ENCODE measurements around the gene FASTKD1. TPM values are rescaled to one million over a fixed set of nuclear protein-coding genes. Genes with fewer than 3 reads are reported as not detected.
"Not testable (repeated sequence)": the region's sequence is repeated elsewhere in the genome, so short reads cannot be mapped to it uniquely, and the experiment has no call there.

FASTKD1 gene
- total and polyA plus RNA-seq, 2 donors (not counting 3 experiments of a cell fraction or from before 2014, with no cell fraction given): 8.9 to 32.2 TPM

- dilution Hi-C loops (cut with MboI; ENCODE audit: extremely low pct_ligation_motif_present, low sequenced_read_pairs): no loop called here
- DNase-seq (ENCODE audit: low read depth, low spot score) (no peak), FAIRE-seq (no peak)
- no TSS peak for BruUV-seq (replicated peaks)
- Histone ChIP-seq H3K79me2 (ENCODE audit: control insufficient read depth, insufficient read depth, low read length) (peaks cover 17% of the 10 kb centered on the region), H4K20me1 (replicated peaks; ENCODE audit: control insufficient read depth, extremely low read depth, insufficient read depth, low read length) (no peaks in the 10 kb centered on the region), H3K36me3 (ENCODE audit: control insufficient read depth in 2 of 2, extremely low read depth in 1 of 2, insufficient read depth in 2 of 2, low read length in 2 of 2) (peaks cover 0 to 8% of the 10 kb centered on the region in 2 experiments), H3K27ac (ENCODE audit: insufficient read depth, low read depth, low read length) (no peak overlapping the region), H3K9me3 (replicated peaks; ENCODE audit: control insufficient read depth, insufficient read depth, low read length) (no peaks in the 10 kb centered on the region), H3K4me2 (ENCODE audit: insufficient read depth, low read length) (no peak overlapping the region), H2AFZ (ENCODE audit: low read depth, low read length) (no peak overlapping the region), H3K4me1 (ENCODE audit: control insufficient read depth, extremely low read depth, insufficient read depth, low read length) (no peaks in the 10 kb centered on the region), H3K9me1 (replicated peaks; ENCODE audit: control insufficient read depth, extremely low read depth, insufficient read depth, low read length) (no peaks in the 10 kb centered on the region), H3K9ac (replicated peaks; ENCODE audit: extremely low read depth, insufficient read depth, low read length) (no peak overlapping the region), H3K27me3 (ENCODE audit: control insufficient read depth in 2 of 2, insufficient read depth in 2 of 2, low read length in 2 of 2) (no peaks in the 10 kb centered on the region), H3K4me3 (replicated peaks in 1 of 3; ENCODE audit: insufficient read depth in 1 of 3, low read depth in 1 of 3, low read length in 3 of 3) (no peak overlapping the region)
- ChIA-PET POLR2A (no interaction called here), CTCF (no interaction called here)
- TF ChIP-seq FOS (IDR thresholded peaks at IDR 0.05; ENCODE audit: borderline replicate concordance, insufficient read depth, low read length) (no peak), JUN (IDR thresholded peaks at IDR 0.05; ENCODE audit: borderline replicate concordance, insufficient read depth, insufficient read length, low read depth) (no peak), MYC (IDR thresholded peaks at IDR 0.05; ENCODE audit: low read depth, low read length) (no peak), GATA2 (IDR thresholded peaks at IDR 0.05; ENCODE audit: insufficient read depth, insufficient read length, low read depth, low read length) (no peak), POLR2A (IDR thresholded peaks at IDR 0.05; ENCODE audit: low read depth, low read length) (no peak), EZH2 (IDR thresholded peaks at IDR 0.05; ENCODE audit: borderline replicate concordance, low read depth, low read length, severe bottlenecking) (no peak), CTCF (IDR thresholded peaks at IDR 0.05; ENCODE audit: extremely low read depth in 1 of 2, insufficient read depth in 1 of 2, low read depth in 1 of 2, low read length in 2 of 2) (no peak), POLR2AphosphoS5 (IDR thresholded peaks at IDR 0.05; ENCODE audit: insufficient read depth, low read depth, low read length) (no peak)
- TF ChIP-seq, protein P1, sequence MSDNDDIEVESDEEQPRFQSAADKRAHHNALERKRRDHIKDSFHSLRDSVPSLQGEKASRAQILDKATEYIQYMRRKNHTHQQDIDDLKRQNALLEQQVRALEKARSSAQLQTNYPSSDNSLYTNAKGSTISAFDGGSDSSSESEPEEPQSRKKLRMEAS (IDR thresholded peaks at IDR 0.05; ENCODE audit: insufficient read depth, insufficient read length): no peak
- intact Hi-C loops (cut with micrococcal nuclease): no loop called here
Observed at GRCh38 chr2:169619946-169620345, 46.3 kb upstream of the FASTKD1 start.

- H2AFZ ChIP-seq (ENCODE audit: low read depth, low read length); H3K4me1 ChIP-seq (ENCODE audit: control insufficient read depth, extremely low read depth, insufficient read depth, low read length); H3K9me3 ChIP-seq (replicated peaks; ENCODE audit: control insufficient read depth, insufficient read depth, low read length); FAIRE-seq; H4K20me1 ChIP-seq (replicated peaks; ENCODE audit: control insufficient read depth, extremely low read depth, insufficient read depth, low read length); BruUV-seq (replicated peaks); dilution Hi-C loops (cut with MboI; ENCODE audit: extremely low pct_ligation_motif_present, low sequenced_read_pairs); H3K4me3 ChIP-seq (replicated peaks in 1 of 3; ENCODE audit: insufficient read depth in 1 of 3, low read depth in 1 of 3, low read length in 3 of 3); H3K9me1 ChIP-seq (replicated peaks; ENCODE audit: control insufficient read depth, extremely low read depth, insufficient read depth, low read length); H3K9ac ChIP-seq (replicated peaks; ENCODE audit: extremely low read depth, insufficient read depth, low read length); intact Hi-C loops (cut with micrococcal nuclease); POLR2A ChIA-PET; H3K27ac ChIP-seq (ENCODE audit: insufficient read depth, low read depth, low read length); DNase-seq (ENCODE audit: low read depth, low spot score); H3K4me2 ChIP-seq (ENCODE audit: insufficient read depth, low read length); H3K27me3 ChIP-seq (ENCODE audit: control insufficient read depth in 2 of 2, insufficient read depth in 2 of 2, low read length in 2 of 2): not testable (repeated sequence)
- peaks cover 19% of the 10 kb centered on the region for H3K79me2 ChIP-seq (ENCODE audit: control insufficient read depth, insufficient read depth, low read length)
- CTCF ChIA-PET: interaction anchor here (1.5 kb wide), 1 partner anchor 59 kb away, joined by 4 read pairs; no protein-coding TSS in a partner anchor
- peaks cover 2 to 12% of the 10 kb centered on the region in 2 experiments for H3K36me3 ChIP-seq (ENCODE audit: control insufficient read depth in 2 of 2, extremely low read depth in 1 of 2, insufficient read depth in 2 of 2, low read length in 2 of 2)
Observed at GRCh38 chr2:169615982-169616381, 42.3 kb upstream of the FASTKD1 start.
